ENCODE measurements around the gene MED26. TPM values are rescaled to one million over a fixed set of nuclear protein-coding genes. Genes with fewer than 3 reads are reported as not detected.

Gene MED26
- total RNA-seq, 4 donors from 2014 or later: 6.6 to 10.0 (median 8.2) TPM

DNA sequence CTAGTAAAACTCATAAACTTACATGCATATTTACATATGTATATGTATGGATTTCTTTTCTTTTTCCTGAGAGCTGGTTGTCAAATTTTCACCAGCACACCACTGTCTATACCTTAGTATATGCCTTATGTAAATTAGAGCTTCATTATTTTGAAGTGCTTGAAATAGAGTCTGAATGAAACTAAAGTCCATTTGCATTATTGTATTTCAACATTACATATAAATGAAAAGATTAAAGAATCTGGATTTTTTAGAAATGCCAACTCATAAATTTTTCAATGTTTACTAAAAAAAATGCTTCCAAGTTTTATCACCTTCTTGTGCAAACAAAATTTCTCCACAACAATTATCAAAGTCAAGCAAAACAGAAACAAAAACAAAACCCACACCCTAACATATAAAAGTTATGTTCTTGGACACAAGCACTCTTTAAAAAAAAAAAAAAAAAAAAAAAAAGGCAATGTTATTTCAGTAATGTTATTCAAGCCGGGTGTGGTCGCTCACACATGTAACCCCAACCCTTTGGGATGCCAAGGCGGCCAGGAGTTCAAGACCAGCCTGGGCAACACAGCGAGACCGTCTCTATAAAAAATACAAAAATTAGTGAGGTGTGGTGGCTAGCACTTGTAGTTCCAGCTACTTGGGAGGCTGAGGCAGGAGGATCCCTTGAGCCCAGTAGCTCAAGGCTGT is 18.3 kb downstream of the MED26 start:
- no peak for TF ChIP-seq CTCF (IDR thresholded peaks at IDR 0.05; ENCODE audit: low read depth)

- TF ChIP-seq CTCF (IDR thresholded peaks at IDR 0.05; ENCODE audit: low read depth): no peak
Observed at GRCh38 chr19:16608290-16608739, 19.7 kb downstream of the MED26 start.

- no peak for TF ChIP-seq CTCF (IDR thresholded peaks at IDR 0.05; ENCODE audit: low read depth)
Observed at GRCh38 chr19:16607819-16608218, 20.2 kb downstream of the MED26 start.

- no peak for TF ChIP-seq CTCF (IDR thresholded peaks at IDR 0.05; ENCODE audit: low read depth)
Observed at GRCh38 chr19:16605553-16605994, 22.4 kb downstream of the MED26 start.

DNA sequence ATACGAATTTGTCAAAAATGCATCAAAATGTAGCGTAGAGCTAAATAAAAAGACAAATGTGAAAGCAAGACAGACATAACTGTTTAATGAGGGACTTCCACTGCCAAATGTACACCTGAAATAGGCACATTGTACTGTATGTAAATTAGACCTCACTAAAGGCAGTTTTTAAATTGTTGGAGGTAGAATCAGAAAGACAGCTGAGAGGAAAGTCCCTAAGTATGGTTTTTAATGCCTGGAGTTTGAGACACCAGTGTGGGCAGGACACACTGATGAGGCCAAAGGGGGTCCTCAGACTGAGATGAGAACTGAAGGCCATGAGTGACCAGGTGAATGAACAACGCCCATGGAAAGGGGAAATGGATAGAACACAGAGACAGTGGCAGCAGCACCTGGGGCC is 22.9 kb downstream of the MED26 start:
- TF ChIP-seq CTCF (IDR thresholded peaks at IDR 0.05; ENCODE audit: low read depth): no peak

DNA sequence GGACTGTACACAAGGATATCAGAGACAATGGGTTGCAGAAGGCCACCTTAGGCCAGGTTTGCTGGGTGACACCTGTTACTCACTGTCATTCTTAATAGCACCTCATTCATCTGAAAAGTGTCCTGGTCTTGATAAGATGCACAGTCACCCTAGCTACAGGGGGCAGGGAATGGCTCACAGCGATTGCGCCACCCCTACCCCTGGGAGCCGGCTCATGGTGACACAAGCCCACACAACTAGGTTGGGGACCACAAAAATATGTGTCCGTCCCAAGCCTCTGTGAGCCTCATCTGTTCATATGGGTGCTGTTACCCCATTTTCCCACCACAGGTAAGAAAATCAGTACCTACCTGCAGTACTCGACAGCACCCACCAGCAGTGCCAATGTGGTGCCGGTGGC is 23.4 kb downstream of the MED26 start:
- no peak for TF ChIP-seq CTCF (IDR thresholded peaks at IDR 0.05; ENCODE audit: low read depth)

GRCh38 chr19:16603090-16603489 is 24.9 kb downstream of the MED26 start:
- no peak for TF ChIP-seq CTCF (IDR thresholded peaks at IDR 0.05; ENCODE audit: low read depth)
